Natural killer cell treated with Interleukin-12 subunit alpha and Interleukin-12 subunit beta and Interleukin-15 and Interleukin-18, amount 100 ng/mL, for 72 hours (primary cell): ENCODE data around the gene HEATR5B. TPM values are rescaled to one million over a fixed set of nuclear protein-coding genes. Genes with fewer than 3 reads are reported as not detected.

Experiments
- ATAC-seq, 2 donors: fragments of 150-1000 bp; cut with Tn5 transposase in 1 of 2; sonication (Bioruptor Pico), chemical (Tn5 transposase) in 1 of 2; 2 replicates each; pipeline ENCODE4 v1.10.0; 2021
- DNase-seq: peaks from one replicate; pipeline ENCODE4 v3.0.0; 2022; ENCODE audit warnings: low spot score
- H3K27ac Mint-ChIP-seq, 2 donors: 1 replicate in 1 of 2; 2 replicates in 1 of 2; pipeline ENCODE4 v1.8.0; 2022; ENCODE audit warnings: mixed read lengths in 2 of 2, mild to moderate bottlenecking in 1 of 2, moderate library complexity in 1 of 2
- H3K27me3 Mint-ChIP-seq, 2 donors: 1 replicate in 1 of 2; 2 replicates in 1 of 2; pipeline ENCODE4 v1.8.0; 2022; ENCODE audit warnings: mixed read lengths in 2 of 2
- H3K36me3 Mint-ChIP-seq: one replicate; pipeline ENCODE4 v1.8.0; 2022; ENCODE audit warnings: mixed read lengths
- H3K4me1 Mint-ChIP-seq, 2 donors: 1 replicate in 1 of 2; 2 replicates in 1 of 2; pipeline ENCODE4 v1.8.0; 2022; ENCODE audit warnings: low read depth in 2 of 2, mixed read lengths in 2 of 2, mild to moderate bottlenecking in 1 of 2
- H3K4me3 Mint-ChIP-seq: one replicate; pipeline ENCODE4 v1.8.0; 2022; ENCODE audit warnings: mixed read lengths
- H3K9me3 Mint-ChIP-seq: 2 replicates; pipeline ENCODE4 v1.8.0; 2022; ENCODE audit warnings: mixed read lengths
- total RNA-seq, 2 donors: library from RNA; stranded (reverse); gene quantifications; one replicate each; pipeline ENCODE4 v1.2.3, GENCODE V29; 2022

The HEATR5B gene
- total RNA-seq, result 10 to 100 TPM; 23.3 to 27.3 TPM

DNA sequence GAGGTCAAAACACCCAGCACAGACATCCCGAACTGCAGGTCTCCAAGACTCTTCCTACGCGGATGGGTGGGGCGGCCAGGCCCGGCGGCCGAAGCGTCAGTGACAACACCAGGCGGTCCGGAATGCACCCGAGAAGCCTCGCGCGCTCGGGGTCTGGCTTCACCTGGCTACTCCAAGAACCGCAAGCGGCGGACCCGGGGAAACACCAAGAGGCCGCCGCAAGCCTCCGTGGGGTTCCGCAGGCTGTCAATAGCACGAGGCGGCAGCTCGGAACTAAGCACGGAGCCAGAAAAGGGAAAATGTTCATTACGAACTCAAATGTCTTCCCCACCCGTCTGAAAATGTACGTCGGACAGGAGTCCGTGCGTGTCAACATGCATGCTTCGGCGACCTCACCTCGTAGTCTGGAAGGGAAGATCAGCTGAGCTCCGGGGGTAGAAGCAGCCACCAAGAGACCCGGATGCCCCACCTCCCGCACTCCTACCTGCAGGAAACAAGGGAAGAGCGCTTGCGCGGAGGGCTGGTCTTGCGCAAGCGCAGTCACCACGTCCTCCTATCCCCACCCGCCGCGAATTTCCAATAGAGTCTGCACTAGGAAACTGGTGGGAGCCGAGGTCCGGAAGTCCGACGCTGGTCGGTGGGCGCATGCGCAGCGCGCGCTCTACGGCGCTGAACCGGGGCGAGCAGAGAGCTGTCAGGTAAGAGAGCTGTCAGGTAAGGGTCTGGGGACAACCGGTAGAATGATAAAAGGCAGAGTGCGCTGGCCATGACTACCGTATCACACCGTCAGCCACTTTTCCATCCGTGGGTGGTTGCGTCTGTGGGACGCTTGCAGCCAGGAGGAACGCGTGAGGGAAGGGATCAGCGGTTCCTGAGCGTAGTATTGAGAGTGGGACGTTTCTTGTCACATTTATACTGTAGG is at the start of gene HEATR5B, which contains the start of gene GPATCH11:
Gene HEATR5B, minus strand, starts transcription at position 500 of the 922 bp plus-strand sequence. CDS start 958 bp downstream, outside the sequence.
Gene GPATCH11, plus strand, starts transcription at position 646 of the 922 bp plus-strand sequence. CDS start 3,864 bp downstream, outside the sequence.
- Mint-ChIP-seq H3K27ac (no peak within 1 kb of the TSS), H3K9me3 (no peaks in the 10 kb centered on the region), H3K4me3 (no peak within 1 kb of the TSS), H3K27me3 (no peaks in the 10 kb centered on the region), H3K36me3 (peaks cover 26% of the 10 kb centered on the region), H3K4me1 (peaks cover 28 to 36% of the 10 kb centered on the region in 2 donors)
- ATAC-seq, result peak; percentile 90 to 94
- DNase-seq, result peak; percentile 93

GRCh38 chr2:37132914-37133313 is 48.7 kb upstream of the HEATR5B start:
- no peak overlapping the region for H3K27ac Mint-ChIP-seq
- ATAC-seq, result no peak

DNA sequence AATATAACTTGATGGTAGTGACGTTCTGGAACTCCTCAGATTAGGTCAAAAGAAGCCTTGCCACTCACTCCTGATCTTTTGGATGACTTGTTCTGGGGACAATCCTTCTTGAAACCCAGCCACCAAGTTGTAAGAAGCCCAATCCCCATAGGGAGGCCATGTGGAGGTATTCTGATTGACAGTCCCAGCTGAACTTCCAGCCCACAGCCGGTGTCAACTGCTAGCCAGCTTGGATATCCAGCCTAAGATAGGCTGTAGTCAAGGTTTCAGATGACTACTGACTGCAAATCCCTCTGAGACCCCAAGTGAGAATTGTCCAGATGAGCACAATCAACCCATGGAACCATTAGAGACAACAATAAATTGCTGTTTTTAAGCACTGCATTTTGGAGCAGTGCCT is 41.2 kb upstream of the HEATR5B start:
- Mint-ChIP-seq H3K9me3 (no peaks in the 10 kb centered on the region), H3K27me3 (no peaks in the 10 kb centered on the region), H3K27ac (no peak overlapping the region), H3K4me1 (peaks cover 0 to 7% of the 10 kb centered on the region in 2 donors), H3K4me3 (no peak overlapping the region), H3K36me3 (peaks cover 13% of the 10 kb centered on the region)
- ATAC-seq, result no peak
- no peak for DNase-seq

More at GRCh38 chr2:37132914-37133313, 48.7 kb upstream of the HEATR5B start:
- no peaks in the 10 kb centered on the region for H3K27me3 Mint-ChIP-seq
- no peaks in the 10 kb centered on the region for H3K9me3 Mint-ChIP-seq
- H3K36me3 Mint-ChIP-seq, result peaks cover 34% of the 10 kb centered on the region
- peaks cover 7% of the 10 kb centered on the region in 2 donors for H3K4me1 Mint-ChIP-seq
- DNase-seq, result no peak
- H3K4me3 Mint-ChIP-seq, result no peak overlapping the region

DNA sequence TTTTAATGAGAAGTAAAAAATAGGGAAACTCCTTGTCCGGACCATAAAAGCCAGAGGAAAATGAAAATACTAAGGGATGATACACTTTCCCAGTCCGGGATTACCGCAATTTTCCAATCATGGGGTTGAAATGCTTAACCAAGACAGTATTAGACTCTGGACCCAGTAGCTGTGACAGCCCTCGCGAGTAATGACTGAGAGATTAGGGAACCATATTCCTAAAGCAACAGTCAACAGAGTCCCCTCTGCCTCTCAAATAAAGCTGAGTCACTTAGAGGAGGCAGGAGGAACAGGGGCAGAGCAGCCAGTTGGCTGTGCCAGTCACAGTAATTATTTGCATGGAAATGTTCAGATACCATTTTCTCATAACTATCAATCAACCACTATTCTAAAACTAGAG is 35.0 kb upstream of the HEATR5B start:
- Mint-ChIP-seq H3K4me1 (peaks cover 6 to 7% of the 10 kb centered on the region in 2 donors), H3K36me3 (peaks cover 6% of the 10 kb centered on the region)

GRCh38 chr2:37117566-37117965 is 33.4 kb upstream of the HEATR5B start:
- Mint-ChIP-seq H3K27me3 (no peaks in the 10 kb centered on the region), H3K4me3 (no peak overlapping the region), H3K36me3 (peaks cover 6% of the 10 kb centered on the region), H3K27ac (no peak overlapping the region), H3K9me3 (no peaks in the 10 kb centered on the region), H3K4me1 (peaks cover 6 to 7% of the 10 kb centered on the region in 2 donors)
- DNase-seq (no peak), ATAC-seq (no peak)

More for the DNA sequence above, 35.0 kb upstream of the HEATR5B start:
- no peaks in the 10 kb centered on the region for H3K9me3 Mint-ChIP-seq
- no peak overlapping the region for H3K4me3 Mint-ChIP-seq
- H3K27me3 Mint-ChIP-seq, result no peaks in the 10 kb centered on the region
- no peak for DNase-seq
- no peak for ATAC-seq
- peak overlapping the region in 1 of 2 donors; percentile 16 for H3K27ac Mint-ChIP-seq

DNA sequence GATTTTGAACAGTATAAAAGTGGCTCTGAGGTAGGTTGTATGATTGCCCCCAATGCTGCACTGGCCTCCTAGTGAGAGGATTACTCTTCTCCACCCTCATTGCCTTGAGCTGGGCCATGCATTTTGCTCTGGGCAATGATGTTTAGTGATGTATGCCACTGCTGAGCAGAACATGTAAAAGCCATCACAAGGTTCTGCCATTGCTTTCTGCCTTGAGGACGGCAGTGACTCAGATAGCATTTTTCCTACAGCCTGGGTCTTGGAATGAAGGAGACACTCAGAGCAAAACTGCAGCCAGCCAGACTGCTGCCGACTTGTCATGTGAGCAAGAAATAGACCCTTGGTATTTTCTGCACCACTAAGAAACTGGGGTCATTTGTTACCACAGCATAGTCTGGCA is 27.8 kb upstream of the HEATR5B start:
- no peak overlapping the region for H3K27ac Mint-ChIP-seq
- ATAC-seq, result no peak

GRCh38 chr2:37110306-37111212 is 26.4 kb upstream of the HEATR5B start:
- Mint-ChIP-seq H3K27ac (peak overlapping the region in 1 of 2 donors; percentile 35), H3K36me3 (peaks cover 19% of the 10 kb centered on the region), H3K27me3 (no peaks in the 10 kb centered on the region), H3K4me3 (no peak overlapping the region), H3K9me3 (no peaks in the 10 kb centered on the region), H3K4me1 (peaks cover 0 to 3% of the 10 kb centered on the region in 2 donors)
- no peak for DNase-seq
- ATAC-seq, result no peak

More for the DNA sequence above, 27.8 kb upstream of the HEATR5B start:
- Mint-ChIP-seq H3K9me3 (no peaks in the 10 kb centered on the region), H3K27me3 (no peaks in the 10 kb centered on the region), H3K36me3 (peaks cover 15% of the 10 kb centered on the region), H3K4me1 (peaks cover 6 to 10% of the 10 kb centered on the region in 2 donors), H3K4me3 (no peak overlapping the region)
- no peak for DNase-seq

DNA sequence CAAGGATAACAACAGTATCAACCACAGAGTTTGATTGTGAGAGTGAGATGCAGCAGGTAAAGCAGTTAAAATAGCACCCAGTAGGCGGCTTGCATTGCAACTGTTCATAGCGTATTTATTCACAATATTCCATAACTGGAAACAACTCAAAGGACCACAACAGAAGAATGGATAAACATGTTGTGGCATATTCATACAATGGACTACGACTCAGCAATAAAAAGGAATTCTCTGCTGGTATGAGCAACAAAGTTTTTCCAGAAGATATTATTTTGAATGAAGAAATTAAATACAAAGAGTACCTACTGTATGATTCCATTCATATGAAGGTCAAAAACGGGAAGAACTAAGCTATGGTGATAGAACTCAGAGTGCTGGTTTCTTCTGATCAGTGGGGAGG is 25.4 kb upstream of the HEATR5B start:
- Mint-ChIP-seq H3K9me3 (no peaks in the 10 kb centered on the region), H3K4me3 (no peak overlapping the region), H3K27me3 (no peaks in the 10 kb centered on the region), H3K36me3 (peaks cover 22% of the 10 kb centered on the region), H3K4me1 (peaks cover 0 to 3% of the 10 kb centered on the region in 2 donors), H3K27ac (no peak overlapping the region)
- DNase-seq (no peak), ATAC-seq (no peak)

- ATAC-seq (no peak), DNase-seq (no peak)
- Mint-ChIP-seq H3K9me3 (no peaks in the 10 kb centered on the region), H3K4me3 (no peak overlapping the region), H3K27ac (no peak overlapping the region), H3K36me3 (peaks cover 20% of the 10 kb centered on the region), H3K4me1 (no peaks in the 10 kb centered on the region), H3K27me3 (no peaks in the 10 kb centered on the region)
These were observed 21.0 kb upstream of the HEATR5B start for GRCh38 chr2:37105150-37105549.

DNA sequence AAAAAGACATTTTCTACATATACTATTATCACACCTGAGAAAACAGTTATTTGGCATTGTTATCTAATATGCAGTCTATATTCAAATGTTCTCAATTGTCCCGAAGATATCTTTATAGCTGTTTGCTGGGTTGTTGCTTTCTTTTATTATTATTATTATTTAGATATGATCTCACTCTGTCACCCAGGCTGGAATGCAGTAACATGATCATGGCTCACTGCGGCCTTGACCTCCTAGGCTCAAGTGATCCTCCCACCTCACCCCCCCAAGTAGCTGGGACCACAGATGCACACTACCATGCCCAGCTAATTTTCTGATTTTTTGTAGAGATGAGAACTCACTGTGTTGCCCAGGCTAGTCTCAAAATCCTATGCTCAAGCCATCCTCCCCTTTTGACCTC is 20.0 kb upstream of the HEATR5B start:
- no peak for ATAC-seq
- no peaks in the 10 kb centered on the region for H3K9me3 Mint-ChIP-seq
- H3K4me3 Mint-ChIP-seq, result no peak overlapping the region
- no peak for DNase-seq
- H3K4me1 Mint-ChIP-seq, result no peaks in the 10 kb centered on the region
- H3K27me3 Mint-ChIP-seq, result no peaks in the 10 kb centered on the region
- peaks cover 20% of the 10 kb centered on the region for H3K36me3 Mint-ChIP-seq
- peak overlapping the region in 1 of 2 donors; percentile 46 for H3K27ac Mint-ChIP-seq

GRCh38 chr2:37102588-37102987 is 18.4 kb upstream of the HEATR5B start:
- H3K27me3 Mint-ChIP-seq, result no peaks in the 10 kb centered on the region
- no peak overlapping the region for H3K27ac Mint-ChIP-seq
- no peak overlapping the region for H3K4me3 Mint-ChIP-seq
- no peak for DNase-seq
- peaks cover 15% of the 10 kb centered on the region for H3K36me3 Mint-ChIP-seq
- no peaks in the 10 kb centered on the region for H3K9me3 Mint-ChIP-seq
- H3K4me1 Mint-ChIP-seq, result no peaks in the 10 kb centered on the region
- no peak for ATAC-seq

DNA sequence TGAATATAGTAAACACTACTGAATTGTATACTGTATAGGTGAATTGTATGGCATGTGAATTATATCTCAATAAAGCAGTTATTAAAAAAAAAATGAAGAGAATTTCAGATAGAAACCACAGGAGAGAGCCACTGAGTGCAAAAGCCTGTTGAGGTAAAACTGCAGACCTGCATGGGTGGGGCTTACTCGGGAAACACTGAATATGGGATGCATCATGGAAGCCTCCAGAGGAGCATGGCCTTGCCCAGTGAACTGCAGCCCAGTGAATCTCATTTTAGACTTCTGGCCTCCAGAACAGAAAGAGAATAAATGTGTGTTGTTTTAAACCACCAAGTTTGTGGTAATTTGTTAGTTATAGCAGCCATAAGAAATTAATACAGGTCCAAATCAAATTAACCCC is 15.9 kb upstream of the HEATR5B start:
- no peaks in the 10 kb centered on the region for H3K9me3 Mint-ChIP-seq
- no peak overlapping the region for H3K27ac Mint-ChIP-seq
- no peak for DNase-seq
- H3K36me3 Mint-ChIP-seq, result peaks cover 14% of the 10 kb centered on the region
- no peak overlapping the region for H3K4me3 Mint-ChIP-seq
- H3K27me3 Mint-ChIP-seq, result no peaks in the 10 kb centered on the region
- no peak for ATAC-seq
- H3K4me1 Mint-ChIP-seq, result no peaks in the 10 kb centered on the region

GRCh38 chr2:37098416-37099118 is 14.4 kb upstream of the HEATR5B start:
- peaks cover 14% of the 10 kb centered on the region for H3K36me3 Mint-ChIP-seq
- H3K27me3 Mint-ChIP-seq, result no peaks in the 10 kb centered on the region
- no peaks in the 10 kb centered on the region for H3K9me3 Mint-ChIP-seq
- DNase-seq (no peak), ATAC-seq (no peak)
- no peak overlapping the region for H3K27ac Mint-ChIP-seq
- H3K4me1 Mint-ChIP-seq, result no peaks in the 10 kb centered on the region
- no peak overlapping the region for H3K4me3 Mint-ChIP-seq
